ENCODE results near the gene SLC22A1. TPM values are rescaled to one million over a fixed set of nuclear protein-coding genes. Genes with fewer than 3 reads are reported as not detected.
"Not testable (repeated sequence)": the region's sequence is repeated elsewhere in the genome, so short reads cannot be mapped to it uniquely, and the experiment has no call there.

The SLC22A1 gene
- total RNA-seq, 3 donors from 2014 or later = 1.7 to 7.0 (median 4.3) TPM

- DNase-seq (no peak), ATAC-seq (no peak)
- Mint-ChIP-seq H3K4me3 (no peak overlapping the region), H3K9me3 (no peaks in the 10 kb centered on the region), H3K4me1 (ENCODE audit: low read depth) (peaks cover 11% of the 10 kb centered on the region), H3K27me3 (ENCODE audit: low read depth) (no peaks in the 10 kb centered on the region), H3K36me3 (ENCODE audit: insufficient read depth) (peaks cover 39% of the 10 kb centered on the region)
Observed at GRCh38 chr6:160104821-160105517, 16.6 kb upstream of the SLC22A1 start.

DNA sequence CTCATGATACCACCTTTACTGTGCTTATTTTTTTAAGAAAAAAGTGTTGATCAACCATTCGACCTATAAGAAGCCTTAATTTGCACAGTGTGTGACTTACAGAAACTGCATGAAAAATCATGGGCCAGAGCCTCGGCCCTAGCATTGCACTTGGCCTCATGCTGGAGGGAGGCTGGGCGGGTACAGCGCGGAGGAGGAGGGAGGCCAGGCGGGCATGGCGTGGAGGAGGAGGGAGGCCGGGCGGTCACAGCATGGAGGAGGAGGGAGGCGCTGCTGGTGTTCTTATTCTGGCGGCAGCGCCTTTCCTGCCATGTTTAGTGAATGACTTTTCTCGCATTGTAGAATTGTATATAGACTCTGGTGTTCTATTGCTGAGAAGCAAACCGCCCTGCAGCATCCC is 15.6 kb upstream of the SLC22A1 start:
- H3K4me3 Mint-ChIP-seq = no peak overlapping the region
- peaks cover 37% of the 10 kb centered on the region for H3K36me3 Mint-ChIP-seq (ENCODE audit: insufficient read depth)
- peaks cover 8% of the 10 kb centered on the region for H3K4me1 Mint-ChIP-seq (ENCODE audit: low read depth)
- DNase-seq (no peak), ATAC-seq (no peak)
- H3K27me3 Mint-ChIP-seq (ENCODE audit: low read depth) = no peaks in the 10 kb centered on the region
- no peaks in the 10 kb centered on the region for H3K9me3 Mint-ChIP-seq

DNA sequence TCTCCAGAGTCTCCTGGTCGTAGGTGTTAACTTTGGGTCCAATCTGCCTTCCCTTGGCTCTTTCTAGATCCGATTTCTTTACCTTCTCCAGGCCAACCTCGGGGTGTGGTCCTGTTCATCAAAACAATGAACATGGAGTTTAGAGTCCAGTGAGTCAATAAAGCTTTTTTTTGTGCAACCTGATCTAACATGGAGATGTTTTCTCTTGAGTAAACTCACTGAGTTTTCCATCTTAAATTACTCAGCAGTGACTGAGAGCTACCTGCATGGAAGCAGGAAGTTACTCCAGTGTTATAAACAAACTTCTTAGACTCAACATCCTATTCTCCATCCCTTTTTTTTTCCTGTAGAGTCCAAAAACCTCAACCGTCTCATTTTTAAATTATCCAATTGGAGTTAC is 14.9 kb upstream of the SLC22A1 start:
- Mint-ChIP-seq H3K4me3 (no peak overlapping the region), H3K36me3 (ENCODE audit: insufficient read depth) (peaks cover 37% of the 10 kb centered on the region), H3K9me3 (no peaks in the 10 kb centered on the region), H3K27me3 (ENCODE audit: low read depth) (no peaks in the 10 kb centered on the region), H3K4me1 (ENCODE audit: low read depth) (peaks cover 3% of the 10 kb centered on the region)
- no peak for ATAC-seq
- DNase-seq = no peak

- Mint-ChIP-seq H3K36me3 (ENCODE audit: insufficient read depth) (peaks cover 35% of the 10 kb centered on the region), H3K4me3 (no peak overlapping the region), H3K9me3 (no peaks in the 10 kb centered on the region), H3K4me1 (ENCODE audit: low read depth) (peaks cover 3% of the 10 kb centered on the region), H3K27me3 (ENCODE audit: low read depth) (no peaks in the 10 kb centered on the region)
- ATAC-seq (no peak), DNase-seq (no peak)
Observed at GRCh38 chr6:160108077-160108476, 13.5 kb upstream of the SLC22A1 start.

DNA sequence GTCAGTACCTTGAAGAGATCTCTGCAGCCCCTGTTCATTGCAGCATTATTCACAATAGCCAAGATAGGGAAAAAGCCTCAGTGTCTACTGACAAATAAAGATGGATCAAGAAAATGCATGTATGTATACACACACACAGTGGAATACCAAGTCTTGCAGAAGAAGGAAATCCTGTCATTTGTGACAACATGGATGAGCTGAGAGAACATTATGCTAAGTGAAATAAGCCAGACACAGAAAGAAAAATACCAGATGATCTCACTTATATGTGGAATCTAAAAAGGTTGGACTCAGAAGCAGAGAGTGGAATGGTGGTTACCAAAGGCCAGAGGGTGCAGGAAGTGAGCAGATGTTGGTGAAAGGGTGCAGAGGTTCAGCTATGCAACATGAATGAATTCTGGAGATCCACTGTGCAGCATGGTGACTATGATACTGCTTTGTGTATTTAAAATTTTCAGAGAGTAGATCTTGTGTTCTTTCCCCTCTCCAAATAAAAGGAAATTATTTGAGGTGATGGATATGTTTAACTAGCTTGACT is 11.0 kb upstream of the SLC22A1 start:
- DNase-seq = no peak
- Mint-ChIP-seq H3K27me3 (ENCODE audit: low read depth) (no peaks in the 10 kb centered on the region), H3K9me3 (no peaks in the 10 kb centered on the region), H3K36me3 (ENCODE audit: insufficient read depth) (peaks cover 20% of the 10 kb centered on the region), H3K4me3 (no peak overlapping the region), H3K4me1 (ENCODE audit: low read depth) (peaks cover 3% of the 10 kb centered on the region)
- no peak for ATAC-seq

DNA sequence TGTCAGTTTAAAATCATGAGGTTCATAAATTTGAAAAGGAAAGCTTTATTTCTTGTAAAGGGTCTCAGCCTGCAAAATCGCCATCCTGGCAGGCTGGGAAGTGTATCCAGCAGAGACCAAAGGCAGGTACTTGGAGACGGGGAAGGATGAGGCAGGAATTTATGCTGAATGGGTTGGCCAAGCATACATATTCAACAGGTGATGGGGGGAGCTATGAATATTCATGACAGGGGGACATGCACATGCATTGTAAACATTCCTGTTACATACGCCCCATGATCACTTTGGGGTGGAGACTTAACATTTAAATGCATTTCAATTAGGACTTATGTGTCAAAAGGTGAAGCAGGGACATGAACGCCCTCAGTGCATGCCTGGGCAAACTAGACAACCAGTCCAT is 9.8 kb upstream of the SLC22A1 start:
- no peaks in the 10 kb centered on the region for H3K9me3 Mint-ChIP-seq

GRCh38 chr6:160112628-160113299 is 8.9 kb upstream of the SLC22A1 start:
- no peak for ATAC-seq

More for the DNA sequence above, 9.8 kb upstream of the SLC22A1 start:
- H3K36me3 Mint-ChIP-seq (ENCODE audit: insufficient read depth) = peaks cover 18% of the 10 kb centered on the region
- no peak for DNase-seq
- H3K4me1 Mint-ChIP-seq (ENCODE audit: low read depth) = peaks cover 3% of the 10 kb centered on the region
- H3K27me3 Mint-ChIP-seq (ENCODE audit: low read depth) = no peaks in the 10 kb centered on the region
- H3K4me3 Mint-ChIP-seq = no peak overlapping the region
- no peak for ATAC-seq

GRCh38 chr6:160114536-160114935 is 7.1 kb upstream of the SLC22A1 start:
- not testable (repeated sequence) for DNase-seq; H3K4me3 Mint-ChIP-seq; H3K4me1 Mint-ChIP-seq (ENCODE audit: low read depth); H3K27me3 Mint-ChIP-seq (ENCODE audit: low read depth); H3K9me3 Mint-ChIP-seq; ATAC-seq
- H3K36me3 Mint-ChIP-seq (ENCODE audit: insufficient read depth) = peaks cover 18% of the 10 kb centered on the region

More at GRCh38 chr6:160112628-160113299, 8.9 kb upstream of the SLC22A1 start:
- peaks cover 1% of the 10 kb centered on the region for H3K9me3 Mint-ChIP-seq
- H3K4me3 Mint-ChIP-seq = no peak overlapping the region
- no peaks in the 10 kb centered on the region for H3K27me3 Mint-ChIP-seq (ENCODE audit: low read depth)
- peaks cover 14% of the 10 kb centered on the region for H3K36me3 Mint-ChIP-seq (ENCODE audit: insufficient read depth)
- DNase-seq = no peak
- peaks cover 3% of the 10 kb centered on the region for H3K4me1 Mint-ChIP-seq (ENCODE audit: low read depth)

DNA sequence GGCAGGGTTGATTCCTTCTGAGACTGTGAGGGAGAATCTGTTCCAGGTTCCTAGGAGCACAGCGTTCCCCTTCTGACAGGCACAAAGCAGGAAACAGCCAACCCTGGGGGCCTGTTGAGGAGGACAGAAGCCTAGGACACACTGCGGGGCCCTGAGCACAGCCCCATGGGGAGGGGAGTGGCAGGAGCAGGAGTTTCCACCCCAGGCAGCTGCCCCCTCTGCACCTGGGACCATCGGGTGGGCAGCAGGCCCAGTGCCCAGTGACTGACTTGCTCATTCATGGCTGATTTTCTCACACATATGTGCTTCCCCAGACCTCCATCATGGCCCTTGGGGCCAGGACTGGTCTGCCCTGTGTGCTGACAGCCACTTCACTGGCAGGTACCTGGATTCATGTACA is 6.2 kb upstream of the SLC22A1 start:
- Mint-ChIP-seq H3K36me3 (ENCODE audit: insufficient read depth) (peaks cover 18% of the 10 kb centered on the region), H3K4me1 (ENCODE audit: low read depth) (peaks cover 3% of the 10 kb centered on the region), H3K27me3 (ENCODE audit: low read depth) (no peaks in the 10 kb centered on the region), H3K9me3 (peaks cover 3% of the 10 kb centered on the region), H3K4me3 (no peak overlapping the region)
- ATAC-seq (no peak), DNase-seq (no peak)

DNA sequence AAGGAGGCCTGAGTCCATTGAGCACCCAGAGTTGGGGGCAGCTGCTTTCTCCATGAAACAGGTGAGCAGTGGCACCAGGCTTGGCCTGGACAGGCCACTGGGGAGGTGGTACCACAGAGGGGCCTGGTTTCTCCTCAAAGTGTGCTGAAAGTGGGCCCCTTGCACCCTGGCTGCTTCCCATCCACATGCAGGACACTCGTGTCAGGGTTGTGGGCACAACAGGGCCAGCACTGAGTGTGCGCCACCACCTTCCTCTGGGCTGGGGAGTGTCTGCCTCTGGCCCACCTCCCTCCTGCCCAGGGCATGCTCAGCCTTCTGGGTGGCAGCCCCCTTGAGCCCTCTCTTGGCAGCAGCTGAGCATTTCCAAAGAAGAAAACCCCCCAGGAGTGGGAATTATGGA is 5.2 kb upstream of the SLC22A1 start:
- H3K9me3 Mint-ChIP-seq = peaks cover 3% of the 10 kb centered on the region
- ATAC-seq (no peak), DNase-seq (no peak)
- no peaks in the 10 kb centered on the region for H3K4me1 Mint-ChIP-seq (ENCODE audit: low read depth)
- peaks cover 18% of the 10 kb centered on the region for H3K36me3 Mint-ChIP-seq (ENCODE audit: insufficient read depth)
- no peaks in the 10 kb centered on the region for H3K27me3 Mint-ChIP-seq (ENCODE audit: low read depth)
- H3K4me3 Mint-ChIP-seq = no peak overlapping the region

DNA sequence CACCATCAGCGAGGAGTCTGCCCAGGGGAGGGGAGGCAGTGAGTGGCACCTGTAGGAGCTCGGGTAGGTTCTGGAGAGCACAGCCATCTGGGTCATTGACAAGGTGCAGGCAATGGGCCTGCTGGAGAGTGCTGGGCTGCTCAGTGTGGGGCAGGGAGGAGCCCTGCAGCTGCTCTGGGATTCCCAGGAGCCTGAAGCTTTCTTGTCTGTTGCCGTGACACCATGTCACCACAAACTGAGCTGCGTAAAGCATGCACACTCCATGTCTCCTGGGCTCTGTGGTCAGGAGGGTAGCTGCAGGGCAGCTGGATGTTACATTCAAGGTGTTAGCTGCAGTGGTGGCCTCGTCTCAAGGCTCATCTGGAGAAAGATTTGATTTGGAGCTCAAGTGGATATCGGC is 4.5 kb upstream of the SLC22A1 start:
- H3K4me1 Mint-ChIP-seq (ENCODE audit: low read depth) = no peaks in the 10 kb centered on the region
- DNase-seq (no peak), ATAC-seq (no peak)
- H3K36me3 Mint-ChIP-seq (ENCODE audit: insufficient read depth) = peaks cover 18% of the 10 kb centered on the region
- peaks cover 3% of the 10 kb centered on the region for H3K9me3 Mint-ChIP-seq
- H3K4me3 Mint-ChIP-seq = no peak overlapping the region
- H3K27me3 Mint-ChIP-seq (ENCODE audit: low read depth) = no peaks in the 10 kb centered on the region

DNA sequence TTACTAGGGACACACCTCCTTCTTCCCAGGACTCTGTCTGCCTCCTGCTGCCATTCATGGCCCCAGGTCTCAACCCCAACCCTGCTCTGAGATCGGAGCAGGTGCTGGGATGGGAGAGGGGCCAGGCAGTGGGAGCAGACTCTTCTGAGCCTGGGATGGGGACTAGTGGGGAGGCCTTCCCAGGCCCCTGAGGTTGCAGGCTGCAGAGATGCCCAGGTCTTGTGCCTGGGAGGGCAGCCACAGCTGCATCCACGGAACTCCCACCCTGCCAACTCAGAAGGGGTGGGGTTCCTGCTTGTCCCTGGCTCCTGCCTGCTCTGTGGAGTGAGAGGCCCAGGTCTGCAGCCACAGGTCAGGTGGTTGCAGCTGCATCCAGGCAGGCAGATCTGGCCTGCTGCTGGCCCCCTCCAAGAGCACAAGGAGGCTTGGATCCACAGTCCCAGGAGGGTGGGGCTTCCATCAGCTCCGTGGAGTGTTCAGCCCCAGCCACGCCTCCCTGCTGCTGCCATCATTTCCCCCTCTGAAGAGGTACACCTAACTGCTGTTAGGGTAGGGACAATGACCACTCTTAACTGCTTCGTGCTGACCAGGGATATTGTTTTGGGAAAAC is 2.9 kb upstream of the SLC22A1 start:
- H3K36me3 Mint-ChIP-seq (ENCODE audit: insufficient read depth) = peaks cover 13% of the 10 kb centered on the region
- H3K4me3 Mint-ChIP-seq = no peak overlapping the region
- H3K4me1 Mint-ChIP-seq (ENCODE audit: low read depth) = no peaks in the 10 kb centered on the region
- DNase-seq (no peak), ATAC-seq (no peak)
- peaks cover 3% of the 10 kb centered on the region for H3K9me3 Mint-ChIP-seq
- no peaks in the 10 kb centered on the region for H3K27me3 Mint-ChIP-seq (ENCODE audit: low read depth)

GRCh38 chr6:160120087-160120486 is 1.5 kb upstream of the SLC22A1 start:
- ATAC-seq (no peak), DNase-seq (no peak)
- Mint-ChIP-seq H3K4me1 (ENCODE audit: low read depth) (no peaks in the 10 kb centered on the region), H3K36me3 (ENCODE audit: insufficient read depth) (peaks cover 11% of the 10 kb centered on the region), H3K4me3 (no peak overlapping the region), H3K27me3 (ENCODE audit: low read depth) (no peaks in the 10 kb centered on the region), H3K9me3 (peaks cover 3% of the 10 kb centered on the region)

- Mint-ChIP-seq H3K4me3 (no peak overlapping the region), H3K36me3 (ENCODE audit: insufficient read depth) (peaks cover 9% of the 10 kb centered on the region), H3K27me3 (ENCODE audit: low read depth) (no peaks in the 10 kb centered on the region), H3K9me3 (peaks cover 3% of the 10 kb centered on the region), H3K4me1 (ENCODE audit: low read depth) (no peaks in the 10 kb centered on the region)
- no peak for ATAC-seq
- no peak for DNase-seq
Observed at GRCh38 chr6:160121981-160122380, 366 bp downstream of the SLC22A1 start.

- no peak for ATAC-seq
- DNase-seq = no peak
- Mint-ChIP-seq H3K9me3 (peaks cover 2% of the 10 kb centered on the region), H3K27me3 (ENCODE audit: low read depth) (no peaks in the 10 kb centered on the region), H3K36me3 (ENCODE audit: insufficient read depth) (peaks cover 8% of the 10 kb centered on the region), H3K4me3 (no peak overlapping the region), H3K4me1 (ENCODE audit: low read depth) (no peaks in the 10 kb centered on the region)
Observed at GRCh38 chr6:160122744-160123143, 1.1 kb downstream of the SLC22A1 start.

All from activated T-cell treated with anti-CD3 and anti-CD28 coated beads, Interleukin-2, amount 50 U/mL, for 4 hours (primary cell).